ENCODE data around the gene LIF.

LIF gene

GRCh38 chr22:30245985-30246813 lies at the start of gene LIF:
LIF (minus strand) TSS chr22:30246759; CDS start chr22:30246695, 64 bp downstream.
- Mint-ChIP-seq H3K9me3 (no peaks in the 10 kb centered on the region), H3K4me3 (peak within 1 kb of the TSS; percentile 89 to 93), H3K4me1 (peaks cover 36 to 51% of the 10 kb centered on the region in 2 donors), H3K27ac (peak within 1 kb of the TSS; percentile 42), H3K36me3 (peaks cover 2 to 7% of the 10 kb centered on the region in 2 donors), H3K27me3 (peaks cover 43 to 44% of the 10 kb centered on the region in 2 donors)
- DNase-seq (no peak), ATAC-seq (replicated peaks) (peak; percentile 54 to 66)

DNA sequence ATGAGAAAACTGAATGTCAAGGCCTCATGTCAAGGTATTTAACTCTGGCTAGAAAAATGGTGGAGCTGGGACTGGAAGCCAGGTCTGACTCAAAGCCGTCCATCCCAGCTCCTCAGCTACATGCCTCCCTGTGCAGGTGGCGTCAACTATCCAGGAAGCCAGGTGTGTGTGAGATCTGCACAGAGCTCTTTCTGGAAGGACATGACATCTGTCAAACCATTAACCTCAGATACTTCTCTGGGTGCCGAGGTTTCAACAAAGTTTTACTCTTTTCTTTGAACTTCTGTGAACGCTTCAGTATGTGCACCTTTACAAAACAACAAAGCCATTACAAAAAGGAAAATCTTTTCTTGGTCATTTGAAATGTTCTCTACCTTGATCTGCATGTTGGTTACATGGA lies 49.8 kb upstream of the LIF start:
- Mint-ChIP-seq H3K27me3 (no peaks in the 10 kb centered on the region), H3K4me3 (no peak overlapping the region), H3K36me3 (peaks cover 43 to 64% of the 10 kb centered on the region in 2 donors), H3K4me1 (peaks cover 28 to 46% of the 10 kb centered on the region in 2 donors), H3K27ac (no peak overlapping the region), H3K9me3 (no peaks in the 10 kb centered on the region)
- ATAC-seq (replicated peaks) (no peak), DNase-seq (no peak)

GRCh38 chr22:30295576-30295975 lies 49.0 kb upstream of the LIF start:
- peak overlapping the region; percentile 67 for H3K27ac Mint-ChIP-seq
- ATAC-seq (replicated peaks), result no peak
- peaks cover 24 to 46% of the 10 kb centered on the region in 2 donors for H3K4me1 Mint-ChIP-seq
- no peaks in the 10 kb centered on the region for H3K27me3 Mint-ChIP-seq
- H3K4me3 Mint-ChIP-seq, result no peak overlapping the region
- peaks cover 37 to 57% of the 10 kb centered on the region in 2 donors for H3K36me3 Mint-ChIP-seq
- DNase-seq, result no peak
- H3K9me3 Mint-ChIP-seq, result no peaks in the 10 kb centered on the region

DNA sequence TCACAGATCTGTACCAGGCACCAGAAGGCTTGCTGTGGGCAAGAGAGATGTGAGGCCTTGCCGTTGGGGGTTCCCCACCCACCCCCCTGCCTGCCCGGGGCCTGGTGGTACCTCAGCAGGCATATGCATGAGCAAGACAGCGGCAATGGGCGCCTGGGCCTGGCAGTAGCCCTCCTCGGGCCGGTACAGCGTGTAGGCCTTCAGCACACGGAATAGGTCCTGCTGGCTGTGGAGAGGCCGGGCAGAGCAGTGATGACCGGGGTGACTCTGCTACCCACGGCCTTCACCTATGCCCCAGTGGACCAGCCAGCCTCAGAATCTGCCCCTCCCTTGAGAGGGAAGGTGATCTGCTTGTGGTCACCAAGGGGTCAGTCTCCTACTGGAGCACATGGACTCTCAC lies 48.3 kb upstream of the LIF start:
- Mint-ChIP-seq H3K36me3 (peaks cover 37 to 55% of the 10 kb centered on the region in 2 donors), H3K27me3 (no peaks in the 10 kb centered on the region)

GRCh38 chr22:30294066-30294465 lies 47.5 kb upstream of the LIF start:
- Mint-ChIP-seq H3K27ac (no peak overlapping the region), H3K9me3 (no peaks in the 10 kb centered on the region), H3K4me1 (peaks cover 32 to 50% of the 10 kb centered on the region in 2 donors), H3K27me3 (no peaks in the 10 kb centered on the region), H3K4me3 (no peak overlapping the region), H3K36me3 (peaks cover 36 to 52% of the 10 kb centered on the region in 2 donors)
- ATAC-seq (replicated peaks) (no peak), DNase-seq (no peak)

More for the DNA sequence above, 48.3 kb upstream of the LIF start:
- ATAC-seq (replicated peaks), result no peak
- Mint-ChIP-seq H3K9me3 (no peaks in the 10 kb centered on the region), H3K4me3 (no peak overlapping the region), H3K27ac (no peak overlapping the region), H3K4me1 (peaks cover 30 to 52% of the 10 kb centered on the region in 2 donors)
- no peak for DNase-seq

DNA sequence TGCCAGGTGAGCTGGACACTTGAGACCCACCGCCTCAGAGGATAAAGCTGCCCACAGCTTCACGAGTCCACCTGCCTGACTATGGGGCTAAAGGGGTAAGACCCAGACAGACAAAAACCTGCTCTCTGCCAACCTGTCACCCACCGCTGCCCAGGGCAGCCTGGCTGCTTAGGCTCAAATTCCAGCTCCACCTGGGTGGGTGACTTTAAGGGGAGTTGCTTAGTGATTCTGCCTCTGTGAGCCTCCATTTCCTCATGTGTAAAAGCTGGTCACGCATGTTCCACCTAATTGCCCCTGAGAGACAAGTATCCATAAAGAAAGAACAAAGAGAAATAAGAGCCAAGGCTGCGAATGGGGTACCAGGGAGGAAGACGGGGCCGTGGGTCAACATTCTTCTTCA lies 46.5 kb upstream of the LIF start:
- Mint-ChIP-seq H3K4me1 (peaks cover 26 to 48% of the 10 kb centered on the region in 2 donors), H3K4me3 (no peak overlapping the region), H3K27ac (peak overlapping the region; percentile 16), H3K27me3 (no peaks in the 10 kb centered on the region), H3K36me3 (peaks cover 30 to 42% of the 10 kb centered on the region in 2 donors), H3K9me3 (no peaks in the 10 kb centered on the region)
- ATAC-seq (replicated peaks) (no peak), DNase-seq (no peak)

GRCh38 chr22:30292069-30292970 lies 45.8 kb upstream of the LIF start:
- Mint-ChIP-seq H3K4me1 (peaks cover 25 to 49% of the 10 kb centered on the region in 2 donors), H3K4me3 (no peak overlapping the region)
- ATAC-seq (replicated peaks), result no peak

DNA sequence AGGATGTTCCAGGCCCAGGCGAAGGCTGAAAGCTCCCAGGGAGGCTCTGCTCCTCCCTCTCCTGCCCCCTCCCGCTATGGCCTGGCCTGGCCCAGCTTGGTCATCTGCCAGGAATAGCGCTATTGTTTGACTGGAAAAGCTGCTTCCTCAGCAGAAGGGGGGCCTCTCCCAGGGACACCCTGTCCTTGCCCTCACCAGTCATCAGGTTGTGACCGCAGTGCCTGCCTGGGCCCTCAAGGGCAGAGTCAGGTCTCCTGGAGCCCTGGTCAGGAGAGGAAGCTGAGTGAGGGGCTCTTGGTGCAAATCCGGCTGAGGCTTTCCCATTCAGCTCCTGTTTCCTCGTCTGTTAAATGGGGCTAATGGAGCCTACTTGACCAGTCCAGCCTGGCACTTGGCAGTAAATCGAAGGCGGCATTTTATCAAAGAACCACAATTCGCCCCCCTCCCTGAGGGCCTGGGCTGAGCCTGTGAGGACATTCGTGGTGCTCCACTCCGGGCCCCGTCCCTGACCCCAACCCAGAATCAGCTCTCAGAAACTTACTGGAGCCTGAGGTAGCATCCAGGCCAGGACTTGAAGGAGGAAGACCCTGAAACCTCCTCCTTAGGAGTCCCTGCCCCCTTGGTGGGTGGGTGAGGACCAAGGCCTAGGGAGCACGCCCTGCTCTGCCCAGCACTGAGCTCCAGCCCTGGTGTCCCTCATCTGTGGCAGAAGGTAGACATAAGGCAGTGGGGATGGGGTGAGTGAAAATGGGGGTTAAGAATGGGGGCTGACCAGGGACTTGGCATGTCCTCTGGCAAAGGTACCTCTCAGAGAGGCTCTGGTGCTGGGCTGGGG lies 44.7 kb upstream of the LIF start:
- Mint-ChIP-seq H3K27ac (peak overlapping the region; percentile 94), H3K4me1 (peaks cover 24 to 55% of the 10 kb centered on the region in 2 donors), H3K4me3 (no peak overlapping the region), H3K27me3 (no peaks in the 10 kb centered on the region), H3K9me3 (no peaks in the 10 kb centered on the region), H3K36me3 (peaks cover 22 to 29% of the 10 kb centered on the region in 2 donors)
- DNase-seq, result no peak
- no peak for ATAC-seq (replicated peaks)

More at GRCh38 chr22:30292069-30292970, 45.8 kb upstream of the LIF start:
- H3K27ac Mint-ChIP-seq, result no peak overlapping the region
- H3K9me3 Mint-ChIP-seq, result no peaks in the 10 kb centered on the region
- peaks cover 28 to 35% of the 10 kb centered on the region in 2 donors for H3K36me3 Mint-ChIP-seq
- H3K27me3 Mint-ChIP-seq, result no peaks in the 10 kb centered on the region
- DNase-seq, result no peak

DNA sequence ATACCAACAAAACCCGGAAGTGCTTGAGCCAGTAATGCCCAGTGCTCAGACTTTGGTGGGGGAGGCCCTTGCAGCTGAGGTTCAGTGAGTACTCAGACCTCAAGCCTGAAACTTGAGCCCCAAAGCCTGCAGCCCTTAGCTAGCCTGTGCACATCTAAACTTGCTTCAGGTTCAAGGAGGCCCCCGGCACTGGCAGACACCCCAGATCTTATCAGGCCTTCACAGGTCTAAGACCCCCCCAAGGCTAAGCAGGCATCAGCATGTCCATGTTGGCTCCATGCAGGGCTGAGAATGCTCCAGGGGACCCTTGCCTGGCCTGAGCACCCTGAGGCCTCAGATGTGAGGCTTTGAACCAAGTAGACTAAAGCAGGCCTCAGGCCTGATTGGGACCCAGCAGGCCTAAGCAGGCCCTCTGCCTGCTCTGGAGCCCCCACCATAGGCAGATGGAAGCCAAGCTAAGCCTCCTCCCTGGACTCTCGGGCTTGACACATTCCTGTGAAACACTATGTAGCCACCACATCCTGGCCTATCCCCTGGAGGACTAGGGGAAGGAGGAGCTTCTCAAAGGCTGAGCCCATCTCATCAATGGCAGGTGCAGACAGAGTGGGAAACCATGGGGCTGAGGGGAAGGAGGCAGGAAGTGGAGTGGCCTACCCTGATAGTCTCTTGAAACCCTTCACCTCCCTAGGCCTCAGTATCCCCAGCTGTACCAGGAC lies 43.9 kb upstream of the LIF start:
- Mint-ChIP-seq H3K9me3 (no peaks in the 10 kb centered on the region), H3K4me3 (peak overlapping the region; percentile 92), H3K36me3 (peaks cover 19 to 26% of the 10 kb centered on the region in 2 donors), H3K27ac (peak overlapping the region; percentile 94), H3K27me3 (no peaks in the 10 kb centered on the region), H3K4me1 (peaks cover 24 to 55% of the 10 kb centered on the region in 2 donors)
- DNase-seq (no peak), ATAC-seq (replicated peaks) (peak; percentile 4 to 8)

GRCh38 chr22:30289980-30290313 lies 43.4 kb upstream of the LIF start:
- H3K27ac Mint-ChIP-seq, result peak overlapping the region; percentile 94
- DNase-seq (no peak), ATAC-seq (replicated peaks) (peak; percentile 38 to 51)
- H3K27me3 Mint-ChIP-seq, result no peaks in the 10 kb centered on the region
- no peaks in the 10 kb centered on the region for H3K9me3 Mint-ChIP-seq
- H3K4me3 Mint-ChIP-seq, result peak overlapping the region; percentile 92
- peaks cover 20 to 28% of the 10 kb centered on the region in 2 donors for H3K36me3 Mint-ChIP-seq
- H3K4me1 Mint-ChIP-seq, result peaks cover 24 to 55% of the 10 kb centered on the region in 2 donors

DNA sequence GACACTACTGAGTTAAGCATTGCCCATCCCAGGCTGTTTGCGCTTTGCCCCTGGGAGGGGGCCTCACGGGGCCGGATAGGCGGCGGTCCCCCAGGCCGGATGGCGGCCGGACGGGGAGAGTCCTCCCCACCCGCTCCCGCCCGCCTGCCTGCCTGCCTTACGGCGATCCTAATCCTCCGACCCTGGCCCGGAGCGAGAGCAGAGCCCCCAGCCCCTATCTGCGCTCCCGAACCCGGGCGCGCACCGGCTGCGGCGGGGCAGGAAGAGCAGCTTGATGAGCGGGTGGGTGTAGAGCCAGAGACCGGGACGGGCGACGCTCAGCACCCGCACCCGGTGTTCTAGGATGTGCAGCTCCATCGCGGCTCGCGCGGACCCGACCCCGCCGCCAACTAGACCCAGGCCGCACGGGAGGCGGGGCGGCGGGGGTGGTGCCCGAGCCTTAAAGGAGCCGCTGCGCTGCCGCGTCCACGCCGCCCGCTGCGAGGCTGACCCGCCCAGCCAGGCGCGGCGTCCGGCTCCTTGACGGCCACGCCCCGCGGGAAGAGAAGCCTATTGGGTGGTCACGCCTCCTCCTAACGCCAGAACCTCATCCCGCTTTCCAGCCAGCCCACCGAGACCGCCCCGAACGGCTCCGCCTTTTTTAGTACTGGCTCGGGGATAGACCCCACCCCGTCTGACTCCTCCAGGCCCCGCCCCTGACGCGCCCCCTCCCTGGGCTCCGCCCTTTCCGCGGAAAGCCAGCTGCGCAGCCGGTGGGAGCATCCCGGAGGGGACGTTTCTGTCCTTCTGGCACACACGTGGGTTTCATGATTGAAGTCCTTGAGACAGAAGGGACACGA lies 42.8 kb upstream of the LIF start, which contains the start of gene CASTOR1:
CASTOR1 (minus strand) TSS at position 365 of the 839 bp plus-strand sequence; CDS start at position 357, 8 bp downstream.
- peaks cover 24 to 55% of the 10 kb centered on the region in 2 donors for H3K4me1 Mint-ChIP-seq
- no peaks in the 10 kb centered on the region for H3K9me3 Mint-ChIP-seq
- ATAC-seq (replicated peaks), result peak; percentile 79 to 86
- DNase-seq, result peak; percentile 87
- H3K27ac Mint-ChIP-seq, result peak within 1 kb of the TSS; percentile 94
- no peaks in the 10 kb centered on the region for H3K27me3 Mint-ChIP-seq
- H3K36me3 Mint-ChIP-seq, result peaks cover 23 to 32% of the 10 kb centered on the region in 2 donors
- H3K4me3 Mint-ChIP-seq, result peak within 1 kb of the TSS; percentile 92

- peaks cover 18 to 26% of the 10 kb centered on the region in 2 donors for H3K36me3 Mint-ChIP-seq
- DNase-seq, result no peak
- no peaks in the 10 kb centered on the region for H3K27me3 Mint-ChIP-seq
- ATAC-seq (replicated peaks), result no peak
- H3K4me1 Mint-ChIP-seq, result peaks cover 24 to 49% of the 10 kb centered on the region in 2 donors
- peak overlapping the region; percentile 92 for H3K4me3 Mint-ChIP-seq
- peak overlapping the region; percentile 53 for H3K27ac Mint-ChIP-seq
- no peaks in the 10 kb centered on the region for H3K9me3 Mint-ChIP-seq
Observed at GRCh38 chr22:30288419-30289140, 42.0 kb upstream of the LIF start.

Data from stimulated activated naive B cell treated with anti-CD40 and anti-IgM and Interleukin-4, amounts not matched to agents 10 μg/mL and 1 μg/mL and 100 μg/mL, for 72 hours (primary cell).